HepG2 (cell line): ENCODE data around the gene MRPL10. TPM values are rescaled to one million over a fixed set of nuclear protein-coding genes. Genes with fewer than 3 reads are reported as not detected.

ENCODE experiments used
- ARID5B ChIP-seq: IDR thresholded peaks from 2 replicates; pipeline ENCODE4 v1.4.0; 2020; ENCODE audit warnings: mild to moderate bottlenecking, missing genetic modification reagents
- BCL3 ChIP-seq: sonication (generic); formaldehyde crosslinking; IDR thresholded peaks from 2 replicates; pipeline ENCODE4 v1.5.1; 2020; ENCODE audit warnings: mild to moderate bottlenecking, missing genetic modification reagents, moderate library complexity
- CBX2 ChIP-seq, 2 experiments: fragments of 200-600 bp in 1 of 2; sonication (generic); formaldehyde crosslinking in 1 of 2; IDR thresholded peaks; 2 replicates each; pipeline versions ENCODE4 v1.7.0 to v1.8.1; 2018 to 2022; ENCODE audit warnings: low read depth in 2 of 2, low read length in 1 of 2, mild to moderate bottlenecking in 1 of 2, missing genetic modification reagents in 1 of 2
- ETV6 ChIP-seq: sonication (generic); formaldehyde crosslinking; conservative IDR thresholded peaks from 2 replicates; pipeline ENCODE4 v1.4.0; 2020; ENCODE audit warnings: missing genetic modification reagents
- FOSL2 ChIP-seq: sonication (generic); formaldehyde crosslinking; IDR thresholded peaks from 2 replicates; pipeline ENCODE4 v1.4.0; 2020; ENCODE audit warnings: missing genetic modification reagents
- NFAT5 ChIP-seq: sonication (generic); formaldehyde crosslinking; IDR thresholded peaks from 2 replicates; pipeline ENCODE4 v1.4.0; 2020; ENCODE audit warnings: missing genetic modification reagents
- RAD21 ChIP-seq: fragments of 450-650 bp; formaldehyde crosslinking; IDR thresholded peaks from 2 replicates; pipeline ENCODE4 v1.5.0; 2020; ENCODE audit warnings: mild to moderate bottlenecking
- SAP130 ChIP-seq: IDR thresholded peaks from 2 replicates; pipeline ENCODE4 v1.6.1; 2016; ENCODE audit warnings: low read depth
- TGIF2 ChIP-seq: IDR thresholded peaks from 2 replicates; pipeline ENCODE4 v1.6.1; 2016; ENCODE audit warnings: control low read depth, missing compliant biosample characterization
- ZBTB33 ChIP-seq: sonication (generic); formaldehyde crosslinking; IDR thresholded peaks from 2 replicates; pipeline ENCODE4 v1.4.0; 2020; ENCODE audit warnings: missing genetic modification reagents
- ZFYVE20 ChIP-seq: sonication (generic); formaldehyde crosslinking; IDR thresholded peaks from 2 replicates; pipeline ENCODE4 v1.8.0; 2023; ENCODE audit warnings: low read depth, mild to moderate bottlenecking, moderate library complexity, missing genetic modification reagents, borderline replicate concordance
- ZNF557 ChIP-seq: sonication (generic); formaldehyde crosslinking; IDR thresholded peaks from 2 replicates; pipeline ENCODE4 v1.4.0; 2020; ENCODE audit warnings: missing genetic modification reagents
- ZNF670 ChIP-seq: sonication (generic); formaldehyde crosslinking; IDR thresholded peaks from 2 replicates; pipeline ENCODE4 v1.8.0; 2022; ENCODE audit warnings: mild to moderate bottlenecking, missing genetic modification reagents, borderline replicate concordance
- polyA plus RNA-seq, 8 experiments: library from polyadenylated mRNA; depleted of rRNA in 3 of 8; stranded (reverse) in 7 of 8; unstranded in 1 of 8; fragments of >200 nt; fragmentation: Illumina TruSeq in 4 of 8; extraction: Trizol in 4 of 8; gene quantifications; 2 replicates each; pipeline versions ENCODE4 v1.2.1 to v1.2.3, GENCODE V29; 2011 to 2016; ENCODE audit warnings: low read depth in 4 of 8, missing spikeins in 1 of 8, mixed read lengths in 1 of 8; ENCODE audit not compliant: insufficient read depth in 1 of 8
- total RNA-seq, 5 experiments: library from RNA; depleted of rRNA; stranded (reverse); fragments of >200 nt; fragmentation: Illumina TruSeq; extraction: Trizol; gene quantifications; 2 replicates each; pipeline ENCODE4 v1.2.3, GENCODE V29; 2016; ENCODE audit warnings: low read depth in 1 of 5
- TF ChIP-seq, protein P1 (sequence below): sonication (generic); formaldehyde crosslinking; IDR thresholded peaks from 2 replicates; pipeline ENCODE4 v1.8.0; 2022; ENCODE audit warnings: mild to moderate bottlenecking, missing genetic modification reagents, moderate library complexity

Gene MRPL10
- total and polyA plus RNA-seq, 2 of the 13 experiments (the other 11 are each of a cell fraction or from before 2014, with no cell fraction given), result 56.7 to 149 TPM

DNA sequence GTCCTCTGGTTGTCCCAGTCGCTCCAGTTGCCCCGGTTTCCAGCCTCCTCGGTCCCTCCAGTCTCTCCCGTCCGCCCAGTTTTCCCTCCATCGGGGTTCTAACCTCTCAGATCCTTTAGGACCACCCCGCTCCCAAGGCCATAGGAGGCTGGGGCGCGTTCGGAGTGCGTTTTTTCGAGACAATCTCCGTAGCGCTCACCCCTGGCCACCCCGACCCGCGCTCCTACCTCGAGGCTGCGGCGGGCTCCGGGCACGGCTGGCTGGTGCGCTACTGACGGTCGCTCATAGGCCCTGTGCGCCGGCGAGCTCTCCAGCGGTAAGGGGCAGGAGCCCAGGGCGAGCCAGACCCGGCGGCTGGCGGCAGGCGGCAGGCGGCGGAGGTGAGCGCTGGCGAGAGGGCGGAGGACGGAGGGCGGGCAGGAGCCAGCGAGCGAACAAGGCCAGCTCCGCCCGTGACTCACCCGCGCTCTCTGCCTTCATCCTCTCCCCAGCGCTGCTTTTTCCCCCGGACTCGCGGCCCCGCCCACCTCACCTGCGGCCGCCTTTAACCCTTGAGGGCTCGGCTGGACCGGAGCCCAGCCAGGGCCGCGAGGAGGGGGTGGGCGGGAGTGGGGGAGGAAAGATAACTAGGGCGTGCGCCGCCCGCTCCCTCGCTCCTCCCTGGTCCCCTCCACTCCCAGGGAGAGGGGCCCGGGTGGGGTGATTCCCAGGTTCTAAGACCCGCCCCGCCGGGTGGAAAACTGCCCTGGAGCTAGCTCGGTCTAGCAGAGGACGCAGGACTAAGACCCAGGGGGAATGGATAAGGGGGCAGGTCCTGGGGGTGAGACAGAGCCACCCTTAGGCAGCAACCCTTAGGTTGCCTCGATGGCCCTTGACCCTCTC, 19.6 kb upstream of the MRPL10 start, which contains the start of gene SP6 (continued):
- TF ChIP-seq ARID5B (CRISPR knock-in tag) (peak; percentile 73), NFAT5 (CRISPR knock-in tag) (peak; percentile 47; the same call in 1 of the 2 replicates), BCL3 (CRISPR knock-in tag) (no peak), ZFYVE20 (no peak), RAD21 (CRISPR knock-in tag) (peak; percentile 76), ZNF670 (CRISPR knock-in tag) (peak; percentile 74; the same call in 1 of the 2 replicates), SAP130 (peak; percentile 69), FOSL2 (CRISPR knock-in tag) (peak; percentile 92), TGIF2 (peak; percentile 42; the same call in 1 of the 2 replicates), ZBTB33 (CRISPR knock-in tag) (peak; percentile 29; the same call in 1 of the 2 replicates), ETV6 (no peak; the same call in 1 of the 2 replicates), CBX2 (IDR thresholded peaks at IDR 0.05; ENCODE audit: low read depth, low read length) (no peak), CBX2 (CRISPR knock-in tag; IDR thresholded peaks at IDR 0.05; ENCODE audit: low read depth) (peak; percentile 91), ZNF557 (CRISPR knock-in tag) (0 out of 2 replicates have a peak, but pooled peaks have one; percentile 43)
- TF ChIP-seq, protein P1, sequence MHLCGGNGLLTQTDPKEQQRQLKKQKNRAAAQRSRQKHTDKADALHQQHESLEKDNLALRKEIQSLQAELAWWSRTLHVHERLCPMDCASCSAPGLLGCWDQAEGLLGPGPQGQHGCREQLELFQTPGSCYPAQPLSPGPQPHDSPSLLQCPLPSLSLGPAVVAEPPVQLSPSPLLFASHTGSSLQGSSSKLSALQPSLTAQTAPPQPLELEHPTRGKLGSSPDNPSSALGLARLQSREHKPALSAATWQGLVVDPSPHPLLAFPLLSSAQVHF, result no peak
